ENCODE data around the gene ATF7IP2. TPM values are rescaled to one million over a fixed set of nuclear protein-coding genes. Genes with fewer than 3 reads are reported as not detected.

The ATF7IP2 gene
- total RNA-seq, 1 donor from 2014 or later: 12.3 TPM

DNA sequence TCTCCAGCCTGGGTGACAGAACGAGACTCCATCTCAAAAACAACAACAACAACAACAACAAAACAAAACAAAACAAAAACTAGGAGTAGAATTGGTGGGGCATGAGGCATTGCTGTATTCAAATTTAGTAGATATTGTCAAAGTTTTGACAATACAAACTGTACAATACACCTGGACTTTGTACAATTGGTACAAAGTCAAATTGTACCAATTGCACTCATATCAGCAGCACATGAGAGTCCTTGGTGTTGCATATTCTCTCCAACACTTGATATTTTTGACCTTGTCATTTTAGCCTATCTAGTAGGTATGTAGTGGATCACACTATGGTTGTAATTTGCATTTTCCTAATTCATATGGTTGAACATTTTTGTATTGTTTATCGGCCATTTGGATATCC is 14.3 kb upstream of the ATF7IP2 start:
- ATAC-seq (no peak), DNase-seq (no peak)
- Histone ChIP-seq H3K36me3 (no peaks in the 10 kb centered on the region), H3K4me1 (no peaks in the 10 kb centered on the region), H3K27ac (no peak overlapping the region), H3K9me3 (no peaks in the 10 kb centered on the region), H3K27me3 (no peaks in the 10 kb centered on the region), H3K4me3 (no peak overlapping the region)
- intact Hi-C loops (cut with DNase I): no loop called here
- TF ChIP-seq, protein P1, sequence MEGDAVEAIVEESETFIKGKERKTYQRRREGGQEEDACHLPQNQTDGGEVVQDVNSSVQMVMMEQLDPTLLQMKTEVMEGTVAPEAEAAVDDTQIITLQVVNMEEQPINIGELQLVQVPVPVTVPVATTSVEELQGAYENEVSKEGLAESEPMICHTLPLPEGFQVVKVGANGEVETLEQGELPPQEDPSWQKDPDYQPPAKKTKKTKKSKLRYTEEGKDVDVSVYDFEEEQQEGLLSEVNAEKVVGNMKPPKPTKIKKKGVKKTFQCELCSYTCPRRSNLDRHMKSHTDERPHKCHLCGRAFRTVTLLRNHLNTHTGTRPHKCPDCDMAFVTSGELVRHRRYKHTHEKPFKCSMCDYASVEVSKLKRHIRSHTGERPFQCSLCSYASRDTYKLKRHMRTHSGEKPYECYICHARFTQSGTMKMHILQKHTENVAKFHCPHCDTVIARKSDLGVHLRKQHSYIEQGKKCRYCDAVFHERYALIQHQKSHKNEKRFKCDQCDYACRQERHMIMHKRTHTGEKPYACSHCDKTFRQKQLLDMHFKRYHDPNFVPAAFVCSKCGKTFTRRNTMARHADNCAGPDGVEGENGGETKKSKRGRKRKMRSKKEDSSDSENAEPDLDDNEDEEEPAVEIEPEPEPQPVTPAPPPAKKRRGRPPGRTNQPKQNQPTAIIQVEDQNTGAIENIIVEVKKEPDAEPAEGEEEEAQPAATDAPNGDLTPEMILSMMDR (IDR thresholded peaks at IDR 0.05): no peak

DNA sequence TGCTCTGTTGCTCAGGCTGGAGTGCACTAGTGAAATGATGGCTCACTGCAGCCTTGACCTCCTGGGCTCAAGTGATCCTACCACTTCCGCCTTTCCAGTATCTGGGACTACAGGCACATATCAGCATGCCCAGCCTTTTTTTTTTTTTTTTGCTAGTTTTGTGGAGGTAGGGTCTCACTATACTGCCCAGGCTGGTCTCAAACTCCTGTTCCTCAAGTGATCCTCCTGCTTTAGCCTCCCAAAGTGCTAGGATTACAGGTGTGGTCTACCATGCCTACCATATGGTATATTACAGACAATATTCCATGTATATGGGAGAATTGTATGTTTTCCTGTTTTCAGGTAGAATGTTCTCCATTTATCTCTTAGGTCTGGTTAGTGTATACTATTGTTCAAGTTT is 12.3 kb upstream of the ATF7IP2 start:
- no peaks in the 10 kb centered on the region for H3K4me1 ChIP-seq
- no peak overlapping the region for H3K27ac ChIP-seq
- ATAC-seq (no peak), DNase-seq (no peak)
- no peaks in the 10 kb centered on the region for H3K36me3 ChIP-seq
- intact Hi-C loops (cut with DNase I): no loop called here
- TF ChIP-seq, protein P1 (IDR thresholded peaks at IDR 0.05): no peak
- H3K27me3 ChIP-seq: no peaks in the 10 kb centered on the region
- H3K9me3 ChIP-seq: no peaks in the 10 kb centered on the region
- H3K4me3 ChIP-seq: no peak overlapping the region

DNA sequence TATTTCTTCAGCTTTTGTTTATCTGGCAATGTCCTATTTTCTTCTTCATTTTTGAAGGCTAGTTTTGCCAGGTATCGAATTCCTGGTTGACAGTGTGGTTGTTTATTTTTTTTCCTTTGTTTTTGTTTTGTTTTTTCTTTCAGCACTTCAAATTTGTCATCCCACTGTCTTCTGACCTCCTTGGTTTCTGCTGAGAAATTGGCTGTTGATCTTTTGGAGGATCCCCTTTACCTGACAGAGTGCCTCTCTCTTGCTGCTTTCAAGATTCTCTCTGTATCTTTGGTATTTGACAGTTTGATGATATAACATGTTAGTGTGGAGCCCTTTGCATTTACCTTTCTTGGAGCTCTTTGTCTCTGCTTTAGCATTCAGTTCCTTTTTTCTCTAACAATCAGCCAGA is 9.6 kb upstream of the ATF7IP2 start:
- TF ChIP-seq, protein P1 (IDR thresholded peaks at IDR 0.05): no peak
- H3K27ac ChIP-seq: no peak overlapping the region
- H3K9me3 ChIP-seq: no peaks in the 10 kb centered on the region
- no peaks in the 10 kb centered on the region for H3K4me1 ChIP-seq
- no peaks in the 10 kb centered on the region for H3K27me3 ChIP-seq
- DNase-seq (no peak), ATAC-seq (no peak)
- intact Hi-C loops (cut with DNase I): no loop called here
- H3K4me3 ChIP-seq: no peak overlapping the region
- H3K36me3 ChIP-seq: no peaks in the 10 kb centered on the region

DNA sequence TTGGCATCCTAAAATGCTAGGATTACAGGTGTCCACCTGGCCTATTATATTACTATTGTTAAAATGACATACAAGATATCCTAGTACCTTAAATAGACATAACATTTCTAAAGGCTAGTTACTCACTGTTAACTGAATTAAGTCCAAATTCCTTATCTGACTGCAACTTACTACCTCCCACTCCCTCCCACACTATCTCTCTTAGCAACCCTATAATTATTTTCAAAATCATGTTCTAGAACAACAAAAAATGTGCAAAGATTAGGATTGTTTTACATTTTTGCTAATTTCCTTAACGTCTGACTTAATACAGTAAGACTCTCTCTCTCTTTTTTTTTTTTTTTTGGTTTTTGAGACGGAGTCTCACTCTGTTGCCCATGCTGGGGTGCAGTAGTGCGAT is 2.2 kb upstream of the ATF7IP2 start:
- H3K27ac ChIP-seq: no peak overlapping the region
- no peaks in the 10 kb centered on the region for H3K36me3 ChIP-seq
- no peak for DNase-seq
- H3K9me3 ChIP-seq: no peaks in the 10 kb centered on the region
- TF ChIP-seq, protein P1 (IDR thresholded peaks at IDR 0.05): no peak
- H3K4me1 ChIP-seq: no peaks in the 10 kb centered on the region
- H3K27me3 ChIP-seq: no peaks in the 10 kb centered on the region
- no peak overlapping the region for H3K4me3 ChIP-seq
- ATAC-seq: no peak
- intact Hi-C loops (cut with DNase I): no loop called here

DNA sequence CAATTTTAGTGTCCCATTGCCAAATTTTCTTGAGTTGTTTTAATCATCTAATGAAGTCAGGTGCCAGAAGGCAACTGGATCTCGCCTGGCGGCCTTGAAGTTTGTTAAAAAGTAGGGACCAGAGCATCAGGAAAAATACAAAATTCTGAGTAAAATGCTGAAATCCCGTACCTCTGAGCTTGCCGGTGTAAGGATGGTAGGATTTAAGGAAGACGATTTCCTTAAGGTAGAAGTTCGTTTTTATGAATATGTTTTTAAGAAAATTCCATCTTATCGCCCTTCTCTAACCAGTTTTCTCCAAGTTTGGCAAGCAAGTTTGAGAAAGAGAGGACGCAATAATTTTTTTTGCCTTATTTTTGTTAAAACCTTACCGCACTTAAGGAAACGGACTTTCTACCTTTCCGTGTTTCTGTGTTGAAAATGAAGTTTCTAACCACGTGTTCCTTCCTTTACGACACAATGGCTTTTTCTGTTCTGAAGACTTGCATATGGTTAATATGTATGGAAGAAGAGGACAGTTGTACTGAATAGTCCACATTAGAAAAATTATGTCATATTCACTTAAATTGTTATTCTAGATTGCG is 748 bp downstream of the ATF7IP2 start:
- TF ChIP-seq, protein P1 (IDR thresholded peaks at IDR 0.05): no peak
- Histone ChIP-seq H3K36me3 (no peaks in the 10 kb centered on the region), H3K4me1 (no peaks in the 10 kb centered on the region), H3K27me3 (no peaks in the 10 kb centered on the region), H3K9me3 (no peaks in the 10 kb centered on the region), H3K4me3 (peak overlapping the region; percentile 64), H3K27ac (peak overlapping the region; percentile 73)
- ATAC-seq: no peak
- DNase-seq: no peak
- intact Hi-C loops (cut with DNase I): no loop called here

DNA sequence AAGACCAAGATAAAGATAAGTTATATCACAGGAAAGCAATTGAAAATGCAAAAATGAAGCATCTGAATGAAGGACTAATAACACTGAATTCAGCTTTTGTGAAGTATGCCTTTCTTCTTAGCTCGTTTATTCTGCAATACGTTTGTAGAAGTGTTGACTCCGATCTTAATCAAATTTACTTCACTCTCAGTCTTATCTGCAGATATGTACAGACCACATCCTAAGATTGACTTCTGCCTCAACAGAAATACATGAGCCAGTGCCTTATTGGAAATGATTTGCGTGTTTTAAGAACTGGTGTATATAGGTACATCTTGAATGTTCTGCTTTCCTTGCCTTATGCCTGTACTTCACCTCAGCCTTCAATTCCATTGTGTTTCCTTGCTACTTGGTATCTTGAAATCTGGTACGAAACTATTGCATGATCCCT is 1.3 kb downstream of the ATF7IP2 start:
- intact Hi-C loops (cut with DNase I): no loop called here
- no peak for DNase-seq
- Histone ChIP-seq H3K27me3 (no peaks in the 10 kb centered on the region), H3K9me3 (no peaks in the 10 kb centered on the region), H3K4me3 (peak overlapping the region; percentile 64), H3K27ac (no peak overlapping the region), H3K4me1 (no peaks in the 10 kb centered on the region), H3K36me3 (no peaks in the 10 kb centered on the region)
- TF ChIP-seq, protein P1 (IDR thresholded peaks at IDR 0.05): no peak
- no peak for ATAC-seq

Measured in upper lobe of right lung (tissue), 1 donor.